Neuronal stem cell (in vitro differentiated cells): ENCODE data around the gene GPATCH3.

ENCODE experiments used
- DNase-seq: peaks from one replicate; pipeline ENCODE4 v3.0.0-alpha.2; 2013; ENCODE audit warnings: low spot score
- H2AFZ ChIP-seq: one replicate; pipeline ENCODE4 v1.6.1; 2013; ENCODE audit warnings: mild to moderate bottlenecking, low read length, inconsistent platforms
- H2AK5ac ChIP-seq: 2 replicates; pipeline ENCODE4 v1.6.1; 2013; ENCODE audit warnings: low read depth, mild to moderate bottlenecking, inconsistent platforms, low read length, moderate library complexity, mixed read lengths
- H2BK120ac ChIP-seq: 2 replicates; pipeline ENCODE4 v1.6.1; 2013; ENCODE audit warnings: low read depth, mild to moderate bottlenecking, inconsistent platforms, low read length, moderate library complexity, mixed read lengths
- H2BK12ac ChIP-seq: one replicate; pipeline ENCODE4 v1.6.1; 2013; ENCODE audit warnings: low read length, inconsistent platforms
- H2BK15ac ChIP-seq: 2 replicates; pipeline ENCODE4 v1.6.1; 2013; ENCODE audit warnings: mild to moderate bottlenecking, low read length, inconsistent platforms, mixed read lengths
- H2BK5ac ChIP-seq: one replicate; pipeline ENCODE4 v1.6.1; 2013; ENCODE audit warnings: inconsistent platforms, mild to moderate bottlenecking, low read length, moderate library complexity
- H3K14ac ChIP-seq: one replicate; pipeline ENCODE4 v1.6.1; 2013; ENCODE audit warnings: low read length, inconsistent platforms
- H3K18ac ChIP-seq: 2 replicates; pipeline ENCODE4 v1.6.1; 2013; ENCODE audit warnings: low read length, inconsistent platforms
- H3K23ac ChIP-seq: 2 replicates; pipeline ENCODE4 v1.6.1; 2013; ENCODE audit warnings: low read depth, mild to moderate bottlenecking, mixed read lengths, low read length, inconsistent platforms; ENCODE audit not compliant: poor library complexity
- H3K27ac ChIP-seq: replicated peaks from 3 replicates; pipeline ENCODE4 v1.5.1; 2013; ENCODE audit warnings: low read length, inconsistent platforms
- H3K27me3 ChIP-seq, 3 experiments: 2 replicates each; pipeline ENCODE4 v1.6.1; 2013; ENCODE audit warnings: low read length in 3 of 3, mild to moderate bottlenecking in 2 of 3, inconsistent platforms in 1 of 3, low read depth in 1 of 3, mixed read lengths in 1 of 3, moderate library complexity in 1 of 3; ENCODE audit not compliant: control insufficient read depth in 3 of 3, insufficient read depth in 3 of 3
- H3K36me3 ChIP-seq, 2 donors: replicated peaks in 1 of 2; 2 replicates each; pipeline ENCODE4 v1.6.1; 2013; ENCODE audit warnings: low read length in 2 of 2; ENCODE audit not compliant: control insufficient read depth in 2 of 2, insufficient read depth in 2 of 2
- H3K4ac ChIP-seq: 2 replicates; pipeline ENCODE4 v1.6.1; 2013; ENCODE audit warnings: inconsistent platforms, mild to moderate bottlenecking, low read length, moderate library complexity
- H3K4me1 ChIP-seq, 2 donors: 1 replicate in 1 of 2; 2 replicates in 1 of 2; pipeline ENCODE4 v1.6.1; 2013; ENCODE audit warnings: low read length in 2 of 2, low read depth in 1 of 2; ENCODE audit not compliant: control insufficient read depth in 2 of 2, insufficient read depth in 1 of 2
- H3K4me2 ChIP-seq: one replicate; pipeline ENCODE4 v1.6.1; 2013; ENCODE audit warnings: mild to moderate bottlenecking, low read length, inconsistent platforms; ENCODE audit not compliant: insufficient read depth, poor library complexity, severe bottlenecking
- H3K4me3 ChIP-seq, 2 donors: 2 replicates each; pipeline ENCODE4 v1.5.1; 2013; ENCODE audit warnings: low read length in 2 of 2, mild to moderate bottlenecking in 2 of 2, inconsistent platforms in 1 of 2, moderate library complexity in 1 of 2
- H3K79me1 ChIP-seq: one replicate; pipeline ENCODE4 v1.6.1; 2013; ENCODE audit warnings: low read depth, mild to moderate bottlenecking, inconsistent platforms, low read length, moderate library complexity
- H3K9ac ChIP-seq: one replicate; pipeline ENCODE4 v1.6.1; 2013; ENCODE audit warnings: mild to moderate bottlenecking, low read depth, low read length, inconsistent platforms; ENCODE audit not compliant: poor library complexity
- H3K9me3 ChIP-seq, 2 donors: replicated peaks in 1 of 2; 2 replicates each; pipeline versions ENCODE3 to v1.6.1; 2013; ENCODE audit warnings: low read length in 2 of 2, mild to moderate bottlenecking in 2 of 2, inconsistent platforms in 1 of 2, low read depth in 1 of 2, mixed read lengths in 1 of 2, moderate library complexity in 1 of 2; ENCODE audit not compliant: control insufficient read depth in 2 of 2, insufficient read depth in 1 of 2
- H4K8ac ChIP-seq: one replicate; pipeline ENCODE4 v1.6.1; 2013; ENCODE audit warnings: low read depth, mild to moderate bottlenecking, inconsistent platforms, low read length, moderate library complexity
- H4K91ac ChIP-seq: one replicate; pipeline ENCODE4 v1.6.1; 2013; ENCODE audit warnings: low read length, low read depth, mild to moderate bottlenecking, inconsistent platforms; ENCODE audit not compliant: poor library complexity
- WGBS, 2 donors: extraction: QIAGEN DNeasy Blood & Tissue Kit; methylation state at CpG; one replicate each; pipeline ENCODE4 v1.1.7; 2013; ENCODE audit warnings: missing lambda C conversion rate in 2 of 2, mixed read lengths in 1 of 2; ENCODE audit not compliant: insufficient read length in 2 of 2, insufficient replicate concordance in 1 of 2; ENCODE audit errors: extremely low coverage in 2 of 2; 5-methylcytosine and 5-hydroxymethylcytosine counted together

The GPATCH3 gene

GRCh38 chr1:26856181-26856580 lies 44.1 kb downstream of the GPATCH3 start:
- Histone ChIP-seq H3K4ac (no peak overlapping the region), H3K27ac (no peak overlapping the region), H4K91ac (no peak overlapping the region), H3K36me3 (peaks cover 20 to 52% of the 10 kb centered on the region in 2 donors), H2BK5ac (peak overlapping the region; percentile 2), H2AFZ (no peak overlapping the region), H3K23ac (peak overlapping the region; percentile 69), H2BK120ac (peak overlapping the region; percentile 25), H3K4me3 (no peak overlapping the region), H2AK5ac (no peak overlapping the region), H3K14ac (no peak overlapping the region), H4K8ac (no peak overlapping the region), H3K4me1 (peaks cover 0 to 6% of the 10 kb centered on the region in 2 donors), H3K9me3 (no peaks in the 10 kb centered on the region), H3K4me2 (no peak overlapping the region), H2BK15ac (no peak overlapping the region), H3K18ac (no peak overlapping the region), H3K79me1 (no peaks in the 10 kb centered on the region), H3K9ac (peak overlapping the region; percentile 26), H2BK12ac (no peak overlapping the region), H3K27me3 (no peaks in the 10 kb centered on the region)
- no peak for DNase-seq
- WGBS, 2 donors = no CpG with 5 or more reads among the region's 11 CpGs

GRCh38 chr1:26855636-26856035 lies 44.6 kb downstream of the GPATCH3 start:
- Histone ChIP-seq H3K23ac (no peak overlapping the region), H3K14ac (no peak overlapping the region), H3K27ac (no peak overlapping the region), H3K79me1 (no peaks in the 10 kb centered on the region), H3K36me3 (peaks cover 25 to 58% of the 10 kb centered on the region in 2 donors), H3K9me3 (no peaks in the 10 kb centered on the region), H3K4me1 (peaks cover 0 to 6% of the 10 kb centered on the region in 2 donors), H3K18ac (no peak overlapping the region), H3K4me3 (no peak overlapping the region), H2BK12ac (no peak overlapping the region), H3K4ac (no peak overlapping the region), H2AK5ac (no peak overlapping the region), H2BK120ac (peak overlapping the region; percentile 25), H4K91ac (no peak overlapping the region), H4K8ac (no peak overlapping the region), H2AFZ (no peak overlapping the region), H3K27me3 (no peaks in the 10 kb centered on the region), H3K4me2 (no peak overlapping the region), H2BK5ac (peak overlapping the region; percentile 2), H2BK15ac (no peak overlapping the region), H3K9ac (no peak overlapping the region)
- no CpG with 5 or more reads among the region's 4 CpGs for WGBS, 2 donors
- DNase-seq = no peak

DNA sequence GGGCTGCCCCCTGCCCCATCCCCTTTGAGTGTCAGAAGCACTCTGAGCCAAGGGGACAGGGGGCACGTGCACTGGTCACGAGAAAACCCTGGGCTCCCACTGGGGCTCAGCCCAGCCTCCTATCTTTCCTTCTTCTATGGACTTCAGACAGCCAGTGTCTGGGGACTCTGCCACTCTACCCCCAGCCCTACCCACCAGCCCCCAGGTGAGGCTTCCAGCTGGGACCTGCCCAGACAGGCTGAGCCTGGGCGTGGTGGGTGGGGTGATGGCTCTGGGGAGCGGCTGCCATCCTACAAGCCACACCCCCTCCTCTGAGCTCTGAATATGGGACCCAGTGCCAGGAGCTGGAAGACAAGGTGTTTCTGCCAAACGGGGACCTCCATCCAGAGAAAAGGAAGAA lies 45.4 kb downstream of the GPATCH3 start:
- no peak overlapping the region for H2BK5ac ChIP-seq
- no peaks in the 10 kb centered on the region for H3K9me3 ChIP-seq
- no peak overlapping the region for H4K91ac ChIP-seq
- no peak overlapping the region for H3K27ac ChIP-seq
- no peak overlapping the region for H3K23ac ChIP-seq
- no peak overlapping the region for H2AFZ ChIP-seq
- no peaks in the 10 kb centered on the region for H3K27me3 ChIP-seq
- H3K14ac ChIP-seq = no peak overlapping the region
- H3K4me3 ChIP-seq = no peak overlapping the region
- H3K18ac ChIP-seq = no peak overlapping the region
- H3K79me1 ChIP-seq = no peaks in the 10 kb centered on the region
- H3K4ac ChIP-seq = no peak overlapping the region
- H3K4me1 ChIP-seq = peaks cover 0 to 6% of the 10 kb centered on the region in 2 donors
- no peak overlapping the region for H3K4me2 ChIP-seq
- no peak overlapping the region for H2BK12ac ChIP-seq
- no peak overlapping the region for H4K8ac ChIP-seq
- DNase-seq = no peak
- H3K9ac ChIP-seq = no peak overlapping the region
- no CpG with 5 or more reads among the region's 5 CpGs for WGBS, 2 donors
- peaks cover 32 to 65% of the 10 kb centered on the region in 2 donors for H3K36me3 ChIP-seq
- H2BK120ac ChIP-seq = peak overlapping the region; percentile 8
- H2BK15ac ChIP-seq = no peak overlapping the region
- no peak overlapping the region for H2AK5ac ChIP-seq

- no peak overlapping the region for H3K4me2 ChIP-seq
- no peak overlapping the region for H3K4ac ChIP-seq
- peaks cover 43 to 78% of the 10 kb centered on the region in 2 donors for H3K36me3 ChIP-seq
- no peak overlapping the region for H2BK15ac ChIP-seq
- no peaks in the 10 kb centered on the region for H3K27me3 ChIP-seq
- H3K9me3 ChIP-seq = no peaks in the 10 kb centered on the region
- no peak overlapping the region for H3K14ac ChIP-seq
- peak overlapping the region in 1 of 2 donors; percentile 13 for H3K4me3 ChIP-seq
- no CpG with 5 or more reads among the region's 10 CpGs for WGBS, 2 donors
- no peak overlapping the region for H4K91ac ChIP-seq
- no peak overlapping the region for H3K9ac ChIP-seq
- no peak overlapping the region for H2BK120ac ChIP-seq
- H3K23ac ChIP-seq = no peak overlapping the region
- no peak overlapping the region for H4K8ac ChIP-seq
- H2AK5ac ChIP-seq = no peak overlapping the region
- H2BK5ac ChIP-seq = no peak overlapping the region
- no peaks in the 10 kb centered on the region for H3K79me1 ChIP-seq
- H3K4me1 ChIP-seq = peaks cover 0 to 6% of the 10 kb centered on the region in 2 donors
- H3K18ac ChIP-seq = no peak overlapping the region
- no peak for DNase-seq
- H2BK12ac ChIP-seq = no peak overlapping the region
- no peak overlapping the region for H2AFZ ChIP-seq
- no peak overlapping the region for H3K27ac ChIP-seq
Measured at GRCh38 chr1:26853600-26853999, 46.7 kb downstream of the GPATCH3 start.
